Endodermal cell (in vitro differentiated cells): ENCODE data around the gene NUP85. TPM values are rescaled to one million over a fixed set of nuclear protein-coding genes. Genes with fewer than 3 reads are reported as not detected.

Experiments used
- DNase-seq: peaks from one replicate; pipeline ENCODE4 v3.0.0-alpha.2; 2017
- H3K27ac ChIP-seq: 2 replicates; pipeline ENCODE4 v1.5.1; 2013; ENCODE audit warnings: mild to moderate bottlenecking, low read depth, low read length, moderate library complexity
- H3K27me3 ChIP-seq: 2 replicates; pipeline ENCODE4 v1.6.1; 2013; ENCODE audit warnings: mild to moderate bottlenecking, low read length, moderate library complexity; ENCODE audit not compliant: insufficient read depth, control insufficient read depth, poor library complexity, severe bottlenecking
- H3K36me3 ChIP-seq: 2 replicates; pipeline ENCODE4 v1.7.0; 2013; ENCODE audit warnings: mild to moderate bottlenecking, low read length, moderate library complexity; ENCODE audit not compliant: control insufficient read depth, insufficient read depth
- H3K4me1 ChIP-seq: one replicate; pipeline ENCODE4 v1.7.0; 2013; ENCODE audit warnings: low read length; ENCODE audit not compliant: control insufficient read depth, insufficient read depth
- H3K4me3 ChIP-seq: 2 replicates; pipeline ENCODE4 v1.5.1; 2013; ENCODE audit warnings: mild to moderate bottlenecking, low read length, moderate library complexity
- H3K9ac ChIP-seq: 2 replicates; pipeline ENCODE4 v1.6.1; 2013; ENCODE audit warnings: mild to moderate bottlenecking, low read length, moderate library complexity; ENCODE audit not compliant: poor library complexity, severe bottlenecking; ENCODE audit errors: extremely low read depth
- H3K9me3 ChIP-seq: 2 replicates; pipeline ENCODE4 v1.6.1; 2013; ENCODE audit warnings: mild to moderate bottlenecking, low read length, moderate library complexity; ENCODE audit not compliant: control insufficient read depth
- H3K27ac Mint-ChIP-seq: 2 replicates; pipeline ENCODE4 v1.8.0; 2020; ENCODE audit warnings: mixed read lengths
- H3K27me3 Mint-ChIP-seq: 2 replicates; pipeline ENCODE4 v1.8.0; 2021; ENCODE audit warnings: mild to moderate bottlenecking, mixed read lengths; ENCODE audit not compliant: insufficient read depth
- H3K36me3 Mint-ChIP-seq: 2 replicates; pipeline ENCODE4 v1.8.0; 2020; ENCODE audit warnings: low read depth, mixed read lengths
- H3K4me1 Mint-ChIP-seq: 2 replicates; pipeline ENCODE4 v1.8.0; 2020; ENCODE audit warnings: mixed read lengths
- H3K4me3 Mint-ChIP-seq: 2 replicates; pipeline ENCODE4 v1.8.0; 2020; ENCODE audit warnings: mild to moderate bottlenecking, moderate library complexity, mixed read lengths
- H3K9me3 Mint-ChIP-seq: 2 replicates; pipeline ENCODE4 v1.8.0; 2020; ENCODE audit warnings: mild to moderate bottlenecking, mixed read lengths
- CTCF ChIP-seq: fragments of 200-600 bp; sonication (generic); conservative IDR thresholded peaks from 2 replicates; pipeline ENCODE4 v1.5.0; 2021; ENCODE audit warnings: antibody characterized with exemption, mild to moderate bottlenecking
- WGBS, 2 experiments: methylation state at CpG; one replicate each; pipeline versions ENCODE4 v1.1.5 to v1.1.7; 2013; ENCODE audit warnings: missing lambda C conversion rate in 2 of 2, mixed read lengths in 1 of 2; ENCODE audit not compliant: insufficient coverage in 1 of 2, insufficient read length in 1 of 2; 5-methylcytosine and 5-hydroxymethylcytosine counted together
- total RNA-seq, 2 donors: library from RNA; stranded (reverse); fragmentation: NEBNext Ultra II Directional in 1 of 2; extraction: Animal tissue kit (Norgen Biotek cat#: 25700) in 1 of 2; gene quantifications; 2 replicates in 1 of 2; 3 replicates in 1 of 2; pipeline ENCODE4 v1.2.1, GENCODE V29; 2021

Gene NUP85
- total RNA-seq, 2 donors from 2014 or later: 105 to 117 TPM

GRCh38 chr17:75182319-75182568 lies 23.2 kb upstream of the NUP85 start:
- DNase-seq: no peak
- Mint-ChIP-seq H3K4me3 (peak overlapping the region; percentile 86), H3K27me3 (peaks cover under 1% of the 10 kb centered on the region), H3K4me1 (peaks cover 18% of the 10 kb centered on the region), H3K9me3 (no peaks in the 10 kb centered on the region), H3K36me3 (peaks cover 25% of the 10 kb centered on the region), H3K27ac (peak overlapping the region; percentile 91)
- peak overlapping the region; percentile 98 for H3K27ac ChIP-seq
- no peaks in the 10 kb centered on the region for H3K27me3 ChIP-seq
- peaks cover 37% of the 10 kb centered on the region for H3K36me3 ChIP-seq
- peak; percentile 50 for TF ChIP-seq CTCF
- no peaks in the 10 kb centered on the region for H3K9me3 ChIP-seq
- H3K4me3 ChIP-seq: peak overlapping the region; percentile 92
- H3K4me1 ChIP-seq: no peaks in the 10 kb centered on the region
- H3K9ac ChIP-seq: peak overlapping the region; percentile 96
- WGBS, 2 experiments: 0% methylated on average over 6 to 33 of the region's 33 CpGs

- H3K4me3 ChIP-seq: peak within 1 kb of the TSS; percentile 92
- H3K9me3 ChIP-seq: no peaks in the 10 kb centered on the region
- no peaks in the 10 kb centered on the region for H3K4me1 ChIP-seq
- Mint-ChIP-seq H3K9me3 (no peaks in the 10 kb centered on the region), H3K27me3 (peaks cover 2% of the 10 kb centered on the region), H3K4me3 (peak within 1 kb of the TSS; percentile 86), H3K4me1 (peaks cover 18% of the 10 kb centered on the region), H3K27ac (peak within 1 kb of the TSS; percentile 94), H3K36me3 (peaks cover 25% of the 10 kb centered on the region)
- TF ChIP-seq CTCF: no peak
- H3K27ac ChIP-seq: peak within 1 kb of the TSS; percentile 98
- H3K9ac ChIP-seq: peak within 1 kb of the TSS; percentile 96
- peaks cover 31% of the 10 kb centered on the region for H3K36me3 ChIP-seq
- no peaks in the 10 kb centered on the region for H3K27me3 ChIP-seq
- 1 to 6% methylated on average over 12 to 91 of the region's 92 CpGs for WGBS, 2 experiments
- peak; percentile 99 for DNase-seq
Measured at GRCh38 chr17:75182569-75183436, 22.7 kb upstream of the NUP85 start, which contains the start of gene SUMO2. SUMO2 (minus strand) TSS chr17:75182959; CDS start chr17:75182834, 125 bp downstream.

GRCh38 chr17:75183999-75184884 lies 21.2 kb upstream of the NUP85 start:
- DNase-seq: no peak
- no peaks in the 10 kb centered on the region for H3K27me3 ChIP-seq
- no peaks in the 10 kb centered on the region for H3K9me3 Mint-ChIP-seq
- no peaks in the 10 kb centered on the region for H3K4me1 ChIP-seq
- peaks cover 17% of the 10 kb centered on the region for H3K36me3 Mint-ChIP-seq
- H3K4me3 ChIP-seq: no peak overlapping the region
- no peak overlapping the region for H3K9ac ChIP-seq
- no peaks in the 10 kb centered on the region for H3K9me3 ChIP-seq
- H3K27me3 Mint-ChIP-seq: peaks cover 2% of the 10 kb centered on the region
- H3K27ac Mint-ChIP-seq: peak overlapping the region; percentile 38
- H3K27ac ChIP-seq: no peak overlapping the region
- H3K4me1 Mint-ChIP-seq: peaks cover 20% of the 10 kb centered on the region
- peak overlapping the region; percentile 86 for H3K4me3 Mint-ChIP-seq
- TF ChIP-seq CTCF: no peak
- peaks cover 17% of the 10 kb centered on the region for H3K36me3 ChIP-seq
- WGBS, 2 experiments: 95% methylated on average over 7 to 9 of the region's 9 CpGs
